Endothelial cell (in vitro differentiated cells): ENCODE data around the gene GTF2H4. TPM values are rescaled to one million over a fixed set of nuclear protein-coding genes. Genes with fewer than 3 reads are reported as not detected.

Experiments
- DNase-seq: peaks from one replicate; pipeline ENCODE4 v3.0.0; 2021; ENCODE audit warnings: low spot score
- H3K27ac Mint-ChIP-seq: one replicate; pipeline ENCODE4 v1.8.0; 2021; ENCODE audit warnings: mixed read lengths, inconsistent platforms; ENCODE audit not compliant: unreplicated experiment
- H3K27me3 Mint-ChIP-seq: one replicate; pipeline ENCODE4 v1.8.0; 2021; ENCODE audit warnings: mild to moderate bottlenecking, moderate library complexity, mixed read lengths, inconsistent platforms; ENCODE audit not compliant: unreplicated experiment
- H3K36me3 Mint-ChIP-seq: one replicate; pipeline ENCODE4 v1.8.0; 2021; ENCODE audit warnings: mild to moderate bottlenecking, low read depth, mixed read lengths, inconsistent platforms; ENCODE audit not compliant: unreplicated experiment
- H3K4me1 Mint-ChIP-seq: one replicate; pipeline ENCODE4 v1.8.0; 2021; ENCODE audit warnings: mild to moderate bottlenecking, mixed read lengths, inconsistent platforms; ENCODE audit not compliant: unreplicated experiment
- H3K4me3 Mint-ChIP-seq: one replicate; pipeline ENCODE4 v1.8.0; 2021; ENCODE audit warnings: mild to moderate bottlenecking, mixed read lengths, inconsistent platforms; ENCODE audit not compliant: unreplicated experiment
- H3K9me3 Mint-ChIP-seq: one replicate; pipeline ENCODE4 v1.8.0; 2021; ENCODE audit warnings: mixed read lengths, inconsistent platforms; ENCODE audit not compliant: unreplicated experiment
- CTCF ChIP-seq: fragments of 200-600 bp; sonication (generic); IDR thresholded peaks from one replicate; pipeline ENCODE4 v1.5.0; 2021; ENCODE audit warnings: antibody characterized with exemption; ENCODE audit not compliant: unreplicated experiment
- total RNA-seq: library from RNA; stranded (reverse); fragmentation: NEBNext Ultra II Directional; extraction: Animal tissue kit (Norgen Biotek cat#: 25700); gene quantifications from one replicate; pipeline ENCODE4 v1.2.1, GENCODE V29; 2021; ENCODE audit not compliant: unreplicated experiment

Gene GTF2H4
- total RNA-seq, 1 donor from 2014 or later = 47.6 TPM

- H3K36me3 Mint-ChIP-seq = peaks cover 20% of the 10 kb centered on the region
- peak within 1 kb of the TSS; percentile 23 for H3K27ac Mint-ChIP-seq
- no peaks in the 10 kb centered on the region for H3K9me3 Mint-ChIP-seq
- H3K4me1 Mint-ChIP-seq = peaks cover 4% of the 10 kb centered on the region
- peak; percentile 85 for DNase-seq
- no peak for TF ChIP-seq CTCF
- H3K27me3 Mint-ChIP-seq = peaks cover 3% of the 10 kb centered on the region
- H3K4me3 Mint-ChIP-seq = peak within 1 kb of the TSS; percentile 76
Observed at GRCh38 chr6:30914076-30914853, 6.3 kb downstream of the GTF2H4 start, which contains the start of gene VARS2. Gene VARS2, plus strand, starts transcription at chr6:30914238. Its CDS starts 599 bp downstream, at chr6:30914837.

- TF ChIP-seq CTCF = no peak
- Mint-ChIP-seq H3K27me3 (peaks cover 3% of the 10 kb centered on the region), H3K27ac (no peak overlapping the region), H3K4me3 (peak overlapping the region; percentile 76), H3K4me1 (peaks cover 4% of the 10 kb centered on the region), H3K36me3 (peaks cover 23% of the 10 kb centered on the region), H3K9me3 (no peaks in the 10 kb centered on the region)
- no peak for DNase-seq
Observed at GRCh38 chr6:30914854-30915590, 7.0 kb downstream of the GTF2H4 start.

GRCh38 chr6:30915591-30915946 is 7.6 kb downstream of the GTF2H4 start:
- DNase-seq = peak; percentile 25
- Mint-ChIP-seq H3K36me3 (peaks cover 23% of the 10 kb centered on the region), H3K4me1 (peaks cover 4% of the 10 kb centered on the region), H3K27me3 (peaks cover 3% of the 10 kb centered on the region), H3K27ac (no peak overlapping the region), H3K4me3 (no peak overlapping the region), H3K9me3 (no peaks in the 10 kb centered on the region)
- no peak for TF ChIP-seq CTCF

GRCh38 chr6:30917041-30917440 is 9.0 kb downstream of the GTF2H4 start:
- Mint-ChIP-seq H3K36me3 (peaks cover 9% of the 10 kb centered on the region), H3K4me1 (peaks cover 4% of the 10 kb centered on the region), H3K9me3 (no peaks in the 10 kb centered on the region), H3K27ac (no peak overlapping the region), H3K27me3 (peaks cover 2% of the 10 kb centered on the region), H3K4me3 (peak overlapping the region; percentile 42)
- no peak for DNase-seq
- TF ChIP-seq CTCF = no peak

- DNase-seq = no peak
- Mint-ChIP-seq H3K9me3 (no peaks in the 10 kb centered on the region), H3K36me3 (peaks cover 5% of the 10 kb centered on the region), H3K4me1 (peaks cover 4% of the 10 kb centered on the region), H3K4me3 (no peak overlapping the region), H3K27ac (no peak overlapping the region), H3K27me3 (peaks cover 2% of the 10 kb centered on the region)
- TF ChIP-seq CTCF = no peak
Observed at GRCh38 chr6:30917487-30917886, 9.5 kb downstream of the GTF2H4 start.
